PC-9 (cell line): Measurements from ENCODE around the gene C3orf33. TPM values are rescaled to one million over a fixed set of nuclear protein-coding genes. Genes with fewer than 3 reads are reported as not detected.

ENCODE experiments used
- BruUV-seq: library from RNA; stranded (reverse); fragments of 400-500 nt; replicated peaks from 2 replicates; lab custom pipeline; 2021; lab: Mats Ljungman, UMichigan
- CTCF ChIA-PET: fragments of 300-600 bp; sonication (Branson Sonifier 250); formaldehyde crosslinking; loops from one replicate; lab custom pipeline; 2022; ENCODE audit warnings: antibody characterized with exemption; lab: Charles Lee
- POLR2A ChIA-PET: fragments of 300-600 bp; sonication (Branson Sonifier 250); formaldehyde crosslinking; loops from one replicate; lab custom pipeline; 2022; ENCODE audit warnings: antibody characterized with exemption; ENCODE audit not compliant: unreplicated experiment; lab: Charles Lee
- DNase-seq, 2 experiments: peaks; one replicate each; pipeline versions ENCODE4 v3.0.0 to v3.0.0-alpha.2; 2015 to 2022; ENCODE audit warnings: mixed read lengths in 1 of 2
- H2AFZ ChIP-seq: fragments of 200-600 bp; sonication (generic); 2 replicates; pipeline ENCODE4 v1.8.1; 2017; ENCODE audit warnings: antibody characterized with exemption
- H3F3A ChIP-seq: fragments of 200-600 bp; sonication (generic); 2 replicates; pipeline ENCODE4 v1.8.1; 2017; ENCODE audit warnings: antibody characterized with exemption, mild to moderate bottlenecking, low read depth; ENCODE audit not compliant: insufficient read depth
- H3K27ac ChIP-seq: fragments of 200-600 bp; sonication (generic); 2 replicates; pipeline ENCODE4 v1.6.1; 2016; ENCODE audit warnings: mixed run types
- H3K27me3 ChIP-seq: fragments of 200-600 bp; sonication (generic); 2 replicates; pipeline ENCODE4 v1.6.1; 2016; ENCODE audit warnings: low read depth, mixed run types; ENCODE audit not compliant: insufficient read depth
- H3K36me3 ChIP-seq: fragments of 200-600 bp; sonication (generic); 2 replicates; pipeline ENCODE4 v1.6.1; 2016; ENCODE audit warnings: low read depth, mixed run types
- H3K4me1 ChIP-seq: fragments of 200-600 bp; sonication (generic); replicated peaks from 2 replicates; pipeline ENCODE4 v1.6.1; 2016; ENCODE audit warnings: mixed run types; ENCODE audit not compliant: insufficient read depth
- H3K4me2 ChIP-seq: fragments of 200-600 bp; sonication (generic); 2 replicates; pipeline ENCODE4 v1.6.1; 2017; ENCODE audit warnings: mixed run types
- H3K4me3 ChIP-seq: fragments of 200-600 bp; sonication (generic); 2 replicates; pipeline ENCODE4 v1.6.1; 2016; ENCODE audit warnings: mixed run types
- H3K79me2 ChIP-seq: fragments of 200-600 bp; sonication (generic); 2 replicates; pipeline ENCODE4 v1.6.1; 2017; ENCODE audit warnings: low read depth, mixed run types
- H3K9me2 ChIP-seq: fragments of 200-600 bp; sonication (generic); 2 replicates; pipeline ENCODE4 v1.8.1; 2017; ENCODE audit warnings: mild to moderate bottlenecking; ENCODE audit not compliant: insufficient read depth
- H3K9me3 ChIP-seq: fragments of 200-600 bp; sonication (generic); 2 replicates; pipeline ENCODE4 v1.8.1; 2016; ENCODE audit warnings: low read depth; ENCODE audit not compliant: insufficient read depth
- H4K20me1 ChIP-seq: fragments of 200-600 bp; sonication (generic); 2 replicates; pipeline ENCODE4 v1.8.1; 2017; ENCODE audit not compliant: insufficient read depth
- EZH2 ChIP-seq: fragments of 200-600 bp; sonication (generic); IDR thresholded peaks from 2 replicates; pipeline ENCODE4 v1.8.0; 2017; ENCODE audit warnings: antibody characterized with exemption, low read depth
- intact Hi-C: fragments of 100-400 bp; cut with micrococcal nuclease; formaldehyde crosslinking; loops from one replicate; pipeline ENCODE4 v1.10.0; 2022; ENCODE audit not compliant: unreplicated experiment
- total RNA-seq: library from RNA; stranded (reverse); gene quantifications from 2 replicates; pipeline ENCODE4 v1.2.3, GENCODE V29; 2021
- TF ChIP-seq, protein P1 (sequence below): fragments of 200-600 bp; sonication (generic); conservative IDR thresholded peaks from 2 replicates; pipeline ENCODE4 v1.6.1; 2017; ENCODE audit warnings: mixed run types, antibody characterized with exemption, mild to moderate bottlenecking, moderate library complexity

C3orf33 gene
- total RNA-seq, 1 experiment from 2014 or later, result 1.1 TPM

DNA sequence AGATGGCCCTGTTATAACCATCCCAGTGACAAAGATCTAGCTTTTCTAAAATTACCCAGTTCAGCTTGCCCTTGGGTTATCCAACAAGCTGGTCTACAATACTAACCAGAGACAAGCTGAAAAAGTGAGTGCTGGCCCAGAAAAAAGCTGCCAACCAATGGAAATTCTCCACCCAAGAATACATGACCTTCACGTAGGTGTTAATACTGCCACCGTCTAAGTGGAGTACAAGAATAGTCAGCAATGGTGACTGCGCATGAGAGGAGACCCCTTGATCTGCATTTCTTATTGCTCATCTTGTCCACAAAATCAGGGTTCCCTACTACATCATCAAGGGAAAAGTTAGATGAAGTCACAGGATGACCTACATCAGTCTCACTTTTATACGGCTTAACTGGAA is 45.4 kb downstream of the C3orf33 start:
- Histone ChIP-seq H3K4me2 (no peak overlapping the region), H3K4me1 (no peaks in the 10 kb centered on the region), H3K9me3 (no peaks in the 10 kb centered on the region), H3K9me2 (no peaks in the 10 kb centered on the region), H3K27ac (no peak overlapping the region), H4K20me1 (no peaks in the 10 kb centered on the region), H3K4me3 (no peak overlapping the region), H3K36me3 (no peaks in the 10 kb centered on the region), H3K79me2 (no peaks in the 10 kb centered on the region), H2AFZ (no peak overlapping the region), H3F3A (no peaks in the 10 kb centered on the region), H3K27me3 (no peaks in the 10 kb centered on the region)
- ChIA-PET CTCF (no interaction called here), POLR2A (no interaction called here)
- intact Hi-C loops, result no loop called here
- TF ChIP-seq, protein P1, sequence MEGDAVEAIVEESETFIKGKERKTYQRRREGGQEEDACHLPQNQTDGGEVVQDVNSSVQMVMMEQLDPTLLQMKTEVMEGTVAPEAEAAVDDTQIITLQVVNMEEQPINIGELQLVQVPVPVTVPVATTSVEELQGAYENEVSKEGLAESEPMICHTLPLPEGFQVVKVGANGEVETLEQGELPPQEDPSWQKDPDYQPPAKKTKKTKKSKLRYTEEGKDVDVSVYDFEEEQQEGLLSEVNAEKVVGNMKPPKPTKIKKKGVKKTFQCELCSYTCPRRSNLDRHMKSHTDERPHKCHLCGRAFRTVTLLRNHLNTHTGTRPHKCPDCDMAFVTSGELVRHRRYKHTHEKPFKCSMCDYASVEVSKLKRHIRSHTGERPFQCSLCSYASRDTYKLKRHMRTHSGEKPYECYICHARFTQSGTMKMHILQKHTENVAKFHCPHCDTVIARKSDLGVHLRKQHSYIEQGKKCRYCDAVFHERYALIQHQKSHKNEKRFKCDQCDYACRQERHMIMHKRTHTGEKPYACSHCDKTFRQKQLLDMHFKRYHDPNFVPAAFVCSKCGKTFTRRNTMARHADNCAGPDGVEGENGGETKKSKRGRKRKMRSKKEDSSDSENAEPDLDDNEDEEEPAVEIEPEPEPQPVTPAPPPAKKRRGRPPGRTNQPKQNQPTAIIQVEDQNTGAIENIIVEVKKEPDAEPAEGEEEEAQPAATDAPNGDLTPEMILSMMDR, result no peak
- no peak for TF ChIP-seq EZH2
- no TSS peak for BruUV-seq
- no peak for DNase-seq

DNA sequence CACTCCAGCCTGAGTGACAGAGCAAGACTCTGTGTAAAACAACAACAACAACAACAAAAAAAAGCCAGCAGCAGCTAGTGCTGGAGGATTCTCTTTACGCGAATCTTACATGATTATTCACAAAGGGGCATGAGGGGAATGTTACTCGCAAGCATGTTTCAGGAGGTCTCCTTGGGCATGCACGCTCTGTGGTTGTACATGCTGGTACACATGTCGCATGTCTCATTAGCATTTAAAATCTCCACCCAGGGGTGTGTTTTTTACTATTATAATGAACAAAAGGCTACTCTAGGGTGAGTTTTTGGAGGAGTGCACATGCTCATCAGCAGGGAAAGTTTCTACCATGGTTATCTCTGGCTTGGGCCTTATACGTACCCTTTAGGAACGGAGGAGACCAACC is 48.5 kb downstream of the C3orf33 start:
- no peaks in the 10 kb centered on the region for H4K20me1 ChIP-seq
- no peaks in the 10 kb centered on the region for H3F3A ChIP-seq
- no peaks in the 10 kb centered on the region for H3K36me3 ChIP-seq
- H3K9me3 ChIP-seq, result no peaks in the 10 kb centered on the region
- no peaks in the 10 kb centered on the region for H3K27me3 ChIP-seq
- no peak overlapping the region for H3K27ac ChIP-seq
- no peak for DNase-seq
- TF ChIP-seq EZH2, result no peak
- TF ChIP-seq, protein P1, result no peak
- H2AFZ ChIP-seq, result no peak overlapping the region
- intact Hi-C loops, result no loop called here
- BruUV-seq, result no TSS peak
- H3K4me3 ChIP-seq, result no peak overlapping the region
- no peak overlapping the region for H3K4me2 ChIP-seq
- no peaks in the 10 kb centered on the region for H3K4me1 ChIP-seq
- ChIA-PET CTCF (no interaction called here), POLR2A (no interaction called here)
- no peaks in the 10 kb centered on the region for H3K79me2 ChIP-seq
- no peaks in the 10 kb centered on the region for H3K9me2 ChIP-seq

DNA sequence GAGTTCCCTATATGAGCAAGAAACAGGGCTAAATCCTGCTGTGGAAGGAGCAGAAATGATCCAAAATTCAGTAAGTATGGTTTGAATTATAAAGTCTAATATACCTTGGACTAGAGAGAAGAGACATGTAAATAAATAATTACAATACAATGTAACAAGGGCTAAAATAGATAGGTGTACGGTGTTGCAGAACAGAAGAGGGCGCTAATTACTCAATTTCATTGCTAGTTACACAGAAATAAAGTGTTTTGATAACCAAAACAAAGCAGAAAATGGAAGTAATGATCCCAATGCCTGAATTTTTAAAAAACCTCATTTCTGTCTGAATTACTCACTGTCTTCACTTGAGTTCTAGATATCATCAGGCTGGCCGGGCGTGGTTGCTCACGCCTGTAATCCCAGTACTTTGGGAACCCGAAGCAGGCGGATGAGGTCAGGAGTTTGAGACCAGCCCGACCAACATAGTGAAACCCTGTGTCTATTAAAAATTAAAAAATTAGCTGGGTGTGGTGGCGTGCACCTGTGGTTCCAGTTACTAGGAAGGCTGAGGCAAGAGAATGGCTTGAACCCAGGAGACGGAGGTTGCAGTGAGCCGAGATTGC is 52.9 kb downstream of the C3orf33 start:
- Histone ChIP-seq H3K9me3 (no peaks in the 10 kb centered on the region), H2AFZ (no peak overlapping the region), H3F3A (peaks cover 11% of the 10 kb centered on the region; the same call in 1 of the 2 replicates), H3K9me2 (no peaks in the 10 kb centered on the region), H3K36me3 (no peaks in the 10 kb centered on the region), H3K79me2 (no peaks in the 10 kb centered on the region), H3K4me3 (no peak overlapping the region), H3K4me2 (no peak overlapping the region), H3K27ac (no peak overlapping the region), H3K4me1 (peaks cover 14% of the 10 kb centered on the region), H4K20me1 (no peaks in the 10 kb centered on the region), H3K27me3 (no peaks in the 10 kb centered on the region)
- no peak for DNase-seq
- POLR2A ChIA-PET, result no interaction called here
- intact Hi-C loops, result loop anchor here (2.0 to 5.0 kb wide), 2 partner anchors 1384 to 1449 kb away; no protein-coding TSS in a partner anchor
- TF ChIP-seq, protein P1, result peak; percentile 76
- no peak for TF ChIP-seq EZH2
- CTCF ChIA-PET, result interaction anchor here (0.7 kb wide), 1 partner anchor 159 kb away, joined by 3 read pairs; no protein-coding TSS in a partner anchor
- no TSS peak for BruUV-seq
